Left lung (tissue), 10 donors: Measurements from ENCODE around the gene HSD3B2. TPM values are rescaled to one million over a fixed set of nuclear protein-coding genes. Genes with fewer than 3 reads are reported as not detected.

Source experiments
- ATAC-seq: fragments of 200-7000 bp; cut with Tn5 transposase; one replicate; pipeline ENCODE4 v1.9.1; 2020; ENCODE audit warnings: moderate library complexity
- DNase-seq, 4 donors: peaks; one replicate each; pipeline ENCODE4 v3.0.0-alpha.2; 2013 to 2020
- H3K27ac ChIP-seq, 2 donors: fragments of 200-600 bp; sonication (generic) in 1 of 2; one replicate each; pipeline versions ENCODE4 v1.5.0 to v1.8.0; 2020 to 2021
- H3K27me3 ChIP-seq, 2 donors: fragments of 200-600 bp; sonication (generic) in 1 of 2; one replicate each; pipeline versions ENCODE4 v1.5.0 to v1.8.0; 2020 to 2021
- H3K36me3 ChIP-seq, 2 donors: fragments of 200-600 bp; sonication (generic) in 1 of 2; one replicate each; pipeline versions ENCODE4 v1.5.0 to v1.8.0; 2020 to 2021
- H3K4me1 ChIP-seq, 2 donors: fragments of 200-600 bp; one replicate each; pipeline ENCODE4 v1.8.0; 2021
- H3K4me3 ChIP-seq, 2 donors: fragments of 200-600 bp; sonication (generic) in 1 of 2; one replicate each; pipeline versions ENCODE4 v1.5.0 to v1.8.0; 2020 to 2021; ENCODE audit warnings: mild to moderate bottlenecking in 1 of 2
- H3K9me3 ChIP-seq, 2 donors: fragments of 200-600 bp; sonication (generic) in 1 of 2; one replicate each; pipeline versions ENCODE4 v1.5.0 to v1.8.0; 2020 to 2021
- CTCF ChIP-seq, 2 donors: fragments of 200-600 bp; sonication (generic) in 1 of 2; IDR thresholded peaks; one replicate each; pipeline versions ENCODE4 v1.5.0 to v1.8.0; 2021; ENCODE audit warnings: antibody characterized with exemption in 2 of 2
- intact Hi-C, 2 donors: fragments of 100-400 bp; cut with DNase I; formaldehyde crosslinking; loops; one replicate each; pipeline versions ENCODE4 v1.11.2 to v1.14.2; 2022
- polyA plus RNA-seq, 6 donors: library from polyadenylated mRNA; unstranded; fragments of 120-200 nt; gene quantifications; one replicate each; pipeline ENCODE4 v1.2.1, GENCODE V29; 2013; ENCODE audit not compliant: insufficient read length in 6 of 6
- total RNA-seq, 2 donors: library from RNA; stranded (reverse); fragmentation: NEBNext Ultra II Directional; extraction: Animal tissue kit (Norgen Biotek cat#: 25700); gene quantifications; one replicate each; pipeline ENCODE4 v1.2.1, GENCODE V29; 2021
- donor health status: DM: no; HTN: yes; CAD: no.
- donor health status: DM: no; HTN: no; CAD: no.

The HSD3B2 gene
- total and polyA plus RNA-seq, 8 donors = 0.17 to 0.18 (median 0.18) TPM; not detected in 5

- no peak for TF ChIP-seq CTCF (IDR thresholded peaks at IDR 0.05)
- no peak for DNase-seq
Observed at GRCh38 chr1:119385650-119386049, 29.3 kb upstream of the HSD3B2 start.

GRCh38 chr1:119387858-119388257 is 27.1 kb upstream of the HSD3B2 start:
- no peak for ATAC-seq
- no peak for TF ChIP-seq CTCF (IDR thresholded peaks at IDR 0.05)

More at GRCh38 chr1:119385650-119386049, 29.3 kb upstream of the HSD3B2 start:
- intact Hi-C loops = no loop called here
- no peak overlapping the region for H3K27ac ChIP-seq
- no peak for ATAC-seq
- no peaks in the 10 kb centered on the region for H3K27me3 ChIP-seq
- no peaks in the 10 kb centered on the region for H3K36me3 ChIP-seq
- H3K4me1 ChIP-seq = no peaks in the 10 kb centered on the region
- H3K4me3 ChIP-seq = no peak overlapping the region
- no peaks in the 10 kb centered on the region for H3K9me3 ChIP-seq

GRCh38 chr1:119388450-119388849 is 26.5 kb upstream of the HSD3B2 start:
- no peak for DNase-seq
- TF ChIP-seq CTCF (IDR thresholded peaks at IDR 0.05) = no peak
- ATAC-seq = no peak
- no peak overlapping the region for H3K4me3 ChIP-seq
- no peaks in the 10 kb centered on the region for H3K4me1 ChIP-seq
- H3K36me3 ChIP-seq = no peaks in the 10 kb centered on the region
- H3K9me3 ChIP-seq = no peaks in the 10 kb centered on the region
- H3K27ac ChIP-seq = no peak overlapping the region
- no peaks in the 10 kb centered on the region for H3K27me3 ChIP-seq
- intact Hi-C loops = no loop called here

More at GRCh38 chr1:119387858-119388257, 27.1 kb upstream of the HSD3B2 start:
- H3K4me1 ChIP-seq = no peaks in the 10 kb centered on the region
- no peaks in the 10 kb centered on the region for H3K9me3 ChIP-seq
- H3K27me3 ChIP-seq = no peaks in the 10 kb centered on the region
- no peak overlapping the region for H3K4me3 ChIP-seq
- intact Hi-C loops = no loop called here
- no peaks in the 10 kb centered on the region for H3K36me3 ChIP-seq
- no peak overlapping the region for H3K27ac ChIP-seq
- no peak for DNase-seq

GRCh38 chr1:119390526-119390925 is 24.4 kb upstream of the HSD3B2 start:
- Histone ChIP-seq H3K36me3 (no peaks in the 10 kb centered on the region), H3K27ac (no peak overlapping the region), H3K4me3 (no peak overlapping the region), H3K9me3 (no peaks in the 10 kb centered on the region), H3K27me3 (no peaks in the 10 kb centered on the region), H3K4me1 (no peaks in the 10 kb centered on the region)
- no peak for TF ChIP-seq CTCF (IDR thresholded peaks at IDR 0.05)
- intact Hi-C loops = no loop called here
- ATAC-seq (no peak), DNase-seq (no peak)

- H3K4me1 ChIP-seq = no peaks in the 10 kb centered on the region
Observed at GRCh38 chr1:119391749-119392148, 23.2 kb upstream of the HSD3B2 start.

More at GRCh38 chr1:119391749-119392148, 23.2 kb upstream of the HSD3B2 start:
- no peak overlapping the region for H3K27ac ChIP-seq
- no peak for TF ChIP-seq CTCF (IDR thresholded peaks at IDR 0.05)
- H3K4me3 ChIP-seq = no peak overlapping the region
- no peaks in the 10 kb centered on the region for H3K27me3 ChIP-seq
- no peaks in the 10 kb centered on the region for H3K9me3 ChIP-seq
- ATAC-seq = no peak
- DNase-seq = no peak
- intact Hi-C loops = no loop called here
- H3K36me3 ChIP-seq = no peaks in the 10 kb centered on the region
